Fibroblast of lung (primary cell): Measurements from ENCODE around the gene MPV17L2. TPM values are rescaled to one million over a fixed set of nuclear protein-coding genes. Genes with fewer than 3 reads are reported as not detected.
A peak's percentile ranks its signal among the peaks of the same experiment; 100 is the strongest.

ENCODE experiments used
- DNase-seq, 2 donors: peaks; one replicate each; pipeline versions ENCODE4 v3.0.0 to v3.0.0-alpha.2; 2010; ENCODE audit warnings: low read depth in 2 of 2
- H2AFZ ChIP-seq: 2 replicates; pipeline ENCODE4 v1.5.1; 2012; ENCODE audit warnings: low read length, control low read depth, inconsistent platforms
- H3K27ac ChIP-seq: 2 replicates; pipeline ENCODE4 v1.5.1; 2011; ENCODE audit warnings: low read length, control low read depth; ENCODE audit not compliant: insufficient read depth
- H3K27me3 ChIP-seq: 2 replicates; pipeline ENCODE4 v1.5.1; 2011; ENCODE audit warnings: mild to moderate bottlenecking, low read length; ENCODE audit not compliant: control insufficient read depth, insufficient read depth
- H3K36me3 ChIP-seq: 2 replicates; pipeline ENCODE4 v1.5.1; 2011; ENCODE audit warnings: low read length; ENCODE audit not compliant: control insufficient read depth, insufficient read depth
- H3K4me1 ChIP-seq: 2 replicates; pipeline ENCODE4 v1.5.1; 2011; ENCODE audit warnings: low read length; ENCODE audit not compliant: control insufficient read depth, insufficient read depth; ENCODE audit errors: extremely low read depth
- H3K4me2 ChIP-seq: 2 replicates; pipeline ENCODE4 v1.5.1; 2011; ENCODE audit warnings: low read length, control low read depth; ENCODE audit not compliant: insufficient read depth; ENCODE audit errors: extremely low read depth
- H3K4me3 ChIP-seq, 4 experiments: fragments of 200-600 bp in 1 of 4; sonication (generic) in 1 of 4; replicated peaks in 1 of 4; 2 replicates each; pipeline ENCODE4 v1.5.1; 2011 to 2016; ENCODE audit warnings: low read length in 4 of 4, low read depth in 3 of 4, mild to moderate bottlenecking in 3 of 4, control low read depth in 2 of 4, inconsistent platforms in 1 of 4, mixed read lengths in 1 of 4; ENCODE audit not compliant: insufficient read depth in 1 of 4; ENCODE audit errors: control extremely low read depth in 1 of 4
- H3K79me2 ChIP-seq: 2 replicates; pipeline ENCODE4 v1.5.1; 2012; ENCODE audit warnings: mild to moderate bottlenecking, low read length, inconsistent platforms; ENCODE audit not compliant: control insufficient read depth, insufficient read depth
- H3K9ac ChIP-seq: 2 replicates; pipeline ENCODE4 v1.5.1; 2011; ENCODE audit warnings: mild to moderate bottlenecking, low read length, control low read depth; ENCODE audit not compliant: insufficient read depth
- H3K9me3 ChIP-seq: 2 replicates; pipeline ENCODE4 v1.5.1; 2012; ENCODE audit warnings: low read depth, low read length; ENCODE audit not compliant: control insufficient read depth, insufficient read depth
- H4K20me1 ChIP-seq: 2 replicates; pipeline ENCODE4 v1.5.1; 2011; ENCODE audit warnings: low read length; ENCODE audit not compliant: control insufficient read depth, insufficient read depth; ENCODE audit errors: extremely low read depth
- EZH2 ChIP-seq: IDR thresholded peaks from 2 replicates; pipeline ENCODE4 v1.5.1; 2012; ENCODE audit warnings: low read length, control low read depth, mild to moderate bottlenecking; ENCODE audit errors: missing control alignments
- polyA plus RNA-seq, 2 donors: library from polyadenylated mRNA; depleted of rRNA in 1 of 2; stranded (reverse) in 1 of 2; unstranded in 1 of 2; fragments of >200 nt; gene quantifications; 2 replicates each; pipeline ENCODE4 v1.2.1, GENCODE V29; 2011 to 2012; ENCODE audit warnings: missing spikeins in 1 of 2
- total RNA-seq: library from RNA; depleted of rRNA; stranded (reverse); fragments of >200 nt; gene quantifications from 2 replicates; pipeline ENCODE4 v1.2.1, GENCODE V29; 2014
- TF ChIP-seq, protein P1 (sequence below), 2 donors: IDR thresholded peaks in 1 of 2; conservative IDR thresholded peaks in 1 of 2; 1 replicate in 1 of 2; 2 replicates in 1 of 2; pipeline ENCODE4 v1.5.1; 2011 to 2012; ENCODE audit warnings: low read length in 2 of 2, control low read depth in 1 of 2, inconsistent platforms in 1 of 2, low read depth in 1 of 2, mild to moderate bottlenecking in 1 of 2

The MPV17L2 gene
- total and polyA plus RNA-seq, 2 donors (not counting 1 experiment from before 2014, with no cell fraction given) = 4.1 to 9.4 TPM

DNA sequence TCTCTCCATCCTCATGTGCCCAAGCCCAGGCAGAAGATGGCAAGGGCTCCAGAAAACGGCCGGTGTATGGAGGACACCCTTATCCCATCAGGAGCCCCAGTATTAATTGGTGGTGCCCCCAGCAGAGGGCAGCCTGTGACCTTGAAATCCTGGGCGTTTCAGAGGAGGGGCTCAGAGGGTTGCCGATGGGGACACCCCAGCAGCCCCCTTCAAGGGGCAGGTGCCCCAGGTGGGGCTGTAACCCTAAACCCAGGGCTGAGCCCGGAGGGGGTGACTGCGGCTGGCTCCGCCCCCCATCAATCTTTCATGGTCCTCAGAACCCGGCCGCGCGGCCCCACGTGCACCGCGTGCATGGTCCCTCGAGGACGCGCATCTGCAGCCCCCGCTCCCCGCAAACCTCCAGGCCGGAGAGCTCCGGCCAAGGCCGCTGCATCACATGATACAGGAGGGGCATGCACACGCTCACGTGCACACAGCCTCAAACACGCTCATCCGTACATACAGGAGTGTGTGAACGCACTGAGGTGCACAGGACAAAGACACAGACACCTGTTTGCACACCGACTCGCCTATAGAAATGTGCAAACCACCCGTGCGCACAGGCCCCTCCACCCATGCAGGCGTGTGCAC is 9.9 kb downstream of the MPV17L2 start:
- Histone ChIP-seq H4K20me1 (no peaks in the 10 kb centered on the region), H3K79me2 (peaks cover 14% of the 10 kb centered on the region), H3K36me3 (peaks cover 12% of the 10 kb centered on the region), H3K9ac (peak overlapping the region; percentile 92), H3K4me1 (peaks cover 21% of the 10 kb centered on the region), H3K27ac (peak overlapping the region; percentile 92), H3K4me2 (peak overlapping the region; percentile 96), H3K27me3 (no peaks in the 10 kb centered on the region), H3K4me3 (peak overlapping the region; percentile 74 to 97 (median 91)), H2AFZ (no peak overlapping the region), H3K9me3 (no peaks in the 10 kb centered on the region)
- no peak for DNase-seq
- TF ChIP-seq EZH2 = no peak
- TF ChIP-seq, protein P1, sequence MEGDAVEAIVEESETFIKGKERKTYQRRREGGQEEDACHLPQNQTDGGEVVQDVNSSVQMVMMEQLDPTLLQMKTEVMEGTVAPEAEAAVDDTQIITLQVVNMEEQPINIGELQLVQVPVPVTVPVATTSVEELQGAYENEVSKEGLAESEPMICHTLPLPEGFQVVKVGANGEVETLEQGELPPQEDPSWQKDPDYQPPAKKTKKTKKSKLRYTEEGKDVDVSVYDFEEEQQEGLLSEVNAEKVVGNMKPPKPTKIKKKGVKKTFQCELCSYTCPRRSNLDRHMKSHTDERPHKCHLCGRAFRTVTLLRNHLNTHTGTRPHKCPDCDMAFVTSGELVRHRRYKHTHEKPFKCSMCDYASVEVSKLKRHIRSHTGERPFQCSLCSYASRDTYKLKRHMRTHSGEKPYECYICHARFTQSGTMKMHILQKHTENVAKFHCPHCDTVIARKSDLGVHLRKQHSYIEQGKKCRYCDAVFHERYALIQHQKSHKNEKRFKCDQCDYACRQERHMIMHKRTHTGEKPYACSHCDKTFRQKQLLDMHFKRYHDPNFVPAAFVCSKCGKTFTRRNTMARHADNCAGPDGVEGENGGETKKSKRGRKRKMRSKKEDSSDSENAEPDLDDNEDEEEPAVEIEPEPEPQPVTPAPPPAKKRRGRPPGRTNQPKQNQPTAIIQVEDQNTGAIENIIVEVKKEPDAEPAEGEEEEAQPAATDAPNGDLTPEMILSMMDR (conservative IDR thresholded peaks at IDR 0.05 in 1 of 2, IDR thresholded peaks at IDR 0.05 in 1 of 2; ENCODE audit: low read depth in 1 of 2, low read length in 2 of 2) = peak; percentile 33 to 41

DNA sequence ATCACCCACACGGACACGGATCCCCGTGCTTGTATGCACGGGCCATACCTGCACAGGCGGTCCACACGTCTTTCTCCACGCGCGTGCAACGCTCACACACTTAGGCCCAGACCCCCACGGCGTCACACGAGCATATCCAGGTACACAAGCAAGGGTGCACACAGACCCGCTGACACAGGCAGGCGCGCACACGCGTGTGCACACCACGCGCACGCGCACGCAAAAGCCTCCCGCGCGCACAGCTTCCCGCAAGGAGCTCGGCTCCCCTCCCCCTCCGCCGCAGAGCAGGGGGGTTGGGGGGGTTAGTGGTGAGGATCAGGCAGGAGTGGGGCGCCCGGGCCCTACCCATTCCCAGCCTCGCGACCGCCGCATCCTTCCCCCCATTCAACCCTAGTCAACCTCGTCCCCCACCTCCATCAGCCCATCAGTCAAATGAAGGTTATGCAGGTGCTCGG is 10.4 kb downstream of the MPV17L2 start:
- no peak for TF ChIP-seq EZH2
- TF ChIP-seq, protein P1 (conservative IDR thresholded peaks at IDR 0.05 in 1 of 2, IDR thresholded peaks at IDR 0.05 in 1 of 2; ENCODE audit: low read depth in 1 of 2, low read length in 2 of 2) = no peak
- DNase-seq = no peak
- Histone ChIP-seq H3K4me1 (peaks cover 21% of the 10 kb centered on the region), H4K20me1 (no peaks in the 10 kb centered on the region), H3K4me2 (peak overlapping the region; percentile 96), H3K9me3 (no peaks in the 10 kb centered on the region), H2AFZ (peak overlapping the region; percentile 69), H3K79me2 (peaks cover 14% of the 10 kb centered on the region), H3K9ac (peak overlapping the region; percentile 92), H3K27ac (peak overlapping the region; percentile 92), H3K27me3 (no peaks in the 10 kb centered on the region), H3K4me3 (peak overlapping the region; percentile 74 to 97 (median 91)), H3K36me3 (peaks cover 7% of the 10 kb centered on the region)

- peak; percentile 100 for DNase-seq
- peak within 1 kb of the TSS; percentile 94 for H3K9ac ChIP-seq
- peak within 1 kb of the TSS; percentile 96 for H3K4me2 ChIP-seq
- no peaks in the 10 kb centered on the region for H3K27me3 ChIP-seq
- H3K4me1 ChIP-seq = peaks cover 21% of the 10 kb centered on the region
- peaks cover 5% of the 10 kb centered on the region for H3K36me3 ChIP-seq
- TF ChIP-seq, protein P1 (conservative IDR thresholded peaks at IDR 0.05 in 1 of 2, IDR thresholded peaks at IDR 0.05 in 1 of 2; ENCODE audit: low read depth in 1 of 2, low read length in 2 of 2) = no peak
- TF ChIP-seq EZH2 = no peak
- peak within 1 kb of the TSS; percentile 80 to 97 (median 91) for H3K4me3 ChIP-seq
- H4K20me1 ChIP-seq = no peaks in the 10 kb centered on the region
- H3K9me3 ChIP-seq = no peaks in the 10 kb centered on the region
- peak within 1 kb of the TSS; percentile 100 for H3K27ac ChIP-seq
- H3K79me2 ChIP-seq = peaks cover 14% of the 10 kb centered on the region
- H2AFZ ChIP-seq = peak within 1 kb of the TSS; percentile 69
Measured at GRCh38 chr19:18203863-18204393, 10.9 kb downstream of the MPV17L2 start, which contains the start of gene RAB3A. Gene RAB3A (minus strand): TSS chr19:18204042. CDS start chr19:18202740, 1,302 bp downstream.
